Measurements from ENCODE around the gene NBPF3. TPM values are rescaled to one million over a fixed set of nuclear protein-coding genes. Genes with fewer than 3 reads are reported as not detected.

The NBPF3 gene
- total and polyA plus RNA-seq, 2 donors (not counting 3 experiments of a cell fraction or from before 2014, with no cell fraction given), result 3.3 to 6.5 TPM

DNA sequence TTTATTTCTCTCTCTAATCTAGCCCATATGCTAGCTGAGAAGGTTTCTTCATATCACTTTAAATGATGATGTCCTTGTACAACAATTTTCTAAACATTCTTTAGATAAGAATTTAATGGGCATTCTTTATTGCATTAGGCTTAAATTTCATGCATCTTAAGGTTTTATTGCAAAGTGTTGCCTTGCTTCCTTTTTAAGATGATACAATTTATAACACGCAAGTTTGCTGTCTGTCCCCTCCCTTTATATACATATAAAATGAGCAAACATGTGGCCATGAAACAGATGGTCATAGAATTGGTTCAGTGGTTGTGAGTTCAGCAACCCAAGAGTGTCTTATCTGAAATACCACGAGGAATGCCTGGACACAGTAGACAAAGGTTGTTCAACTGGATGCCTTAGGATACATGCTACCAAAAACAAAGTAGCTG, 12.1 kb downstream of the NBPF3 start:
- Histone ChIP-seq H3K9ac (replicated peaks; ENCODE audit: extremely low read depth, insufficient read depth, low read length) (no peak overlapping the region), H3K27ac (ENCODE audit: insufficient read depth, low read depth, low read length) (no peak overlapping the region), H3K9me1 (replicated peaks; ENCODE audit: control insufficient read depth, extremely low read depth, insufficient read depth, low read length) (no peaks in the 10 kb centered on the region), H3K4me3 (replicated peaks in 1 of 3; ENCODE audit: insufficient read depth in 1 of 3, low read depth in 1 of 3, low read length in 3 of 3) (no peak overlapping the region), H3K79me2 (ENCODE audit: control insufficient read depth, insufficient read depth, low read length) (no peaks in the 10 kb centered on the region), H4K20me1 (replicated peaks; ENCODE audit: control insufficient read depth, extremely low read depth, insufficient read depth, low read length) (no peaks in the 10 kb centered on the region), H3K36me3 (ENCODE audit: control insufficient read depth in 2 of 2, extremely low read depth in 1 of 2, insufficient read depth in 2 of 2, low read length in 2 of 2) (no peaks in the 10 kb centered on the region), H3K4me2 (ENCODE audit: insufficient read depth, low read length) (no peak overlapping the region), H3K27me3 (ENCODE audit: control insufficient read depth in 2 of 2, insufficient read depth in 2 of 2, low read length in 2 of 2) (no peaks in the 10 kb centered on the region), H3K4me1 (ENCODE audit: control insufficient read depth, extremely low read depth, insufficient read depth, low read length) (peaks cover 5% of the 10 kb centered on the region), H3K9me3 (replicated peaks; ENCODE audit: control insufficient read depth, insufficient read depth, low read length) (no peaks in the 10 kb centered on the region), H2AFZ (ENCODE audit: low read depth, low read length) (no peak overlapping the region)
- no peak for DNase-seq (ENCODE audit: low read depth, low spot score)
- ChIA-PET CTCF (no interaction called here), POLR2A (no interaction called here)
- dilution Hi-C loops (cut with MboI; ENCODE audit: extremely low pct_ligation_motif_present, low sequenced_read_pairs) (no loop called here), intact Hi-C loops (cut with micrococcal nuclease) (no loop called here)
- no TSS peak for BruUV-seq (replicated peaks)
- no peak for TF ChIP-seq GATA2 (IDR thresholded peaks at IDR 0.05; ENCODE audit: insufficient read depth, insufficient read length, low read depth, low read length)
- TF ChIP-seq JUN (IDR thresholded peaks at IDR 0.05; ENCODE audit: borderline replicate concordance, insufficient read depth, insufficient read length, low read depth), result no peak
- TF ChIP-seq FOS (IDR thresholded peaks at IDR 0.05; ENCODE audit: borderline replicate concordance, insufficient read depth, low read length), result no peak
- TF ChIP-seq, protein P1, sequence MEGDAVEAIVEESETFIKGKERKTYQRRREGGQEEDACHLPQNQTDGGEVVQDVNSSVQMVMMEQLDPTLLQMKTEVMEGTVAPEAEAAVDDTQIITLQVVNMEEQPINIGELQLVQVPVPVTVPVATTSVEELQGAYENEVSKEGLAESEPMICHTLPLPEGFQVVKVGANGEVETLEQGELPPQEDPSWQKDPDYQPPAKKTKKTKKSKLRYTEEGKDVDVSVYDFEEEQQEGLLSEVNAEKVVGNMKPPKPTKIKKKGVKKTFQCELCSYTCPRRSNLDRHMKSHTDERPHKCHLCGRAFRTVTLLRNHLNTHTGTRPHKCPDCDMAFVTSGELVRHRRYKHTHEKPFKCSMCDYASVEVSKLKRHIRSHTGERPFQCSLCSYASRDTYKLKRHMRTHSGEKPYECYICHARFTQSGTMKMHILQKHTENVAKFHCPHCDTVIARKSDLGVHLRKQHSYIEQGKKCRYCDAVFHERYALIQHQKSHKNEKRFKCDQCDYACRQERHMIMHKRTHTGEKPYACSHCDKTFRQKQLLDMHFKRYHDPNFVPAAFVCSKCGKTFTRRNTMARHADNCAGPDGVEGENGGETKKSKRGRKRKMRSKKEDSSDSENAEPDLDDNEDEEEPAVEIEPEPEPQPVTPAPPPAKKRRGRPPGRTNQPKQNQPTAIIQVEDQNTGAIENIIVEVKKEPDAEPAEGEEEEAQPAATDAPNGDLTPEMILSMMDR (IDR thresholded peaks at IDR 0.05; ENCODE audit: extremely low read depth in 1 of 2, insufficient read depth in 1 of 2, low read depth in 1 of 2, low read length in 2 of 2), result no peak
- TF ChIP-seq, protein P2, sequence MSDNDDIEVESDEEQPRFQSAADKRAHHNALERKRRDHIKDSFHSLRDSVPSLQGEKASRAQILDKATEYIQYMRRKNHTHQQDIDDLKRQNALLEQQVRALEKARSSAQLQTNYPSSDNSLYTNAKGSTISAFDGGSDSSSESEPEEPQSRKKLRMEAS (IDR thresholded peaks at IDR 0.05; ENCODE audit: insufficient read depth, insufficient read length), result no peak
- TF ChIP-seq POLR2AphosphoS5 (IDR thresholded peaks at IDR 0.05; ENCODE audit: insufficient read depth, low read depth, low read length), result no peak
- TF ChIP-seq POLR2A (IDR thresholded peaks at IDR 0.05; ENCODE audit: low read depth, low read length), result no peak
- TF ChIP-seq MYC (IDR thresholded peaks at IDR 0.05; ENCODE audit: low read depth, low read length), result no peak
- no peak for TF ChIP-seq EZH2 (IDR thresholded peaks at IDR 0.05; ENCODE audit: borderline replicate concordance, low read depth, low read length, severe bottlenecking)
- FAIRE-seq, result no peak
